H9 (cell line): ENCODE measurements around the gene BRD9. TPM values are rescaled to one million over a fixed set of nuclear protein-coding genes. Genes with fewer than 3 reads are reported as not detected.
A peak's percentile ranks its signal among the peaks of the same experiment; 100 is the strongest.

Experiments used
- DNase-seq: peaks from one replicate; pipeline ENCODE4 v3.0.0-alpha.2; 2017
- H2AFZ ChIP-seq: one replicate; pipeline ENCODE4 v1.6.1; 2013; ENCODE audit warnings: mild to moderate bottlenecking, low read length, control low read depth, moderate library complexity
- H2AK5ac ChIP-seq: 2 replicates; pipeline ENCODE4 v1.6.1; 2013; ENCODE audit warnings: low read length, control low read depth, mixed read lengths; ENCODE audit not compliant: insufficient read length
- H2BK120ac ChIP-seq: one replicate; pipeline ENCODE4 v1.6.1; 2013; ENCODE audit warnings: low read depth, mild to moderate bottlenecking, low read length, control low read depth, inconsistent platforms; ENCODE audit not compliant: poor library complexity, severe bottlenecking
- H2BK12ac ChIP-seq: 2 replicates; pipeline ENCODE4 v1.6.1; 2013; ENCODE audit warnings: low read length, control low read depth, mixed read lengths, low read depth; ENCODE audit not compliant: insufficient read length
- H2BK15ac ChIP-seq: 2 replicates; pipeline ENCODE4 v1.6.1; 2013; ENCODE audit warnings: low read depth, low read length, control low read depth
- H2BK20ac ChIP-seq: one replicate; pipeline ENCODE4 v1.6.1; 2013; ENCODE audit warnings: low read depth, mild to moderate bottlenecking, low read length, control low read depth, inconsistent platforms; ENCODE audit not compliant: poor library complexity, severe bottlenecking
- H2BK5ac ChIP-seq: 2 replicates; pipeline ENCODE4 v1.6.1; 2013; ENCODE audit warnings: low read length, control low read depth, mixed read lengths; ENCODE audit not compliant: insufficient read length
- H3K14ac ChIP-seq: 2 replicates; pipeline ENCODE4 v1.6.1; 2013; ENCODE audit warnings: low read length, control low read depth; ENCODE audit not compliant: insufficient read depth
- H3K18ac ChIP-seq: 2 replicates; pipeline ENCODE4 v1.6.1; 2013; ENCODE audit warnings: low read depth, mild to moderate bottlenecking, mixed read lengths, low read length, control low read depth; ENCODE audit not compliant: insufficient read length
- H3K23ac ChIP-seq: 2 replicates; pipeline ENCODE4 v1.6.1; 2013; ENCODE audit warnings: low read length, control low read depth, mixed read lengths, low read depth; ENCODE audit not compliant: insufficient read length
- H3K23me2 ChIP-seq: 2 replicates; pipeline ENCODE4 v1.6.1; 2013; ENCODE audit warnings: low read depth, mild to moderate bottlenecking, mixed read lengths, low read length, control low read depth; ENCODE audit not compliant: insufficient read length, poor library complexity, severe bottlenecking
- H3K27ac ChIP-seq: 2 replicates; pipeline ENCODE4 v1.5.1; 2013; ENCODE audit warnings: low read length, control low read depth, mixed read lengths, low read depth; ENCODE audit not compliant: insufficient read length
- H3K27me3 ChIP-seq: 2 replicates; pipeline ENCODE4 v1.6.1; 2013; ENCODE audit warnings: low read length, control low read depth, inconsistent platforms; ENCODE audit not compliant: insufficient read depth
- H3K4ac ChIP-seq: 2 replicates; pipeline ENCODE4 v1.6.1; 2013; ENCODE audit warnings: low read depth, mild to moderate bottlenecking, control low read depth, inconsistent platforms, low read length, moderate library complexity
- H3K4me1 ChIP-seq: 2 replicates; pipeline ENCODE4 v1.6.1; 2013; ENCODE audit warnings: low read length, control low read depth, inconsistent platforms; ENCODE audit not compliant: insufficient read depth
- H3K4me2 ChIP-seq: 2 replicates; pipeline ENCODE4 v1.6.1; 2013; ENCODE audit warnings: low read length, control low read depth, mixed read lengths; ENCODE audit not compliant: insufficient read length, insufficient read depth
- H3K56ac ChIP-seq: 2 replicates; pipeline ENCODE4 v1.6.1; 2013; ENCODE audit warnings: low read depth, mild to moderate bottlenecking, mixed read lengths, low read length, control low read depth; ENCODE audit not compliant: insufficient read length
- H3K79me1 ChIP-seq: 2 replicates; pipeline ENCODE4 v1.6.1; 2013; ENCODE audit warnings: low read depth, mild to moderate bottlenecking, moderate library complexity, low read length, control low read depth, inconsistent platforms; ENCODE audit not compliant: insufficient read depth, poor library complexity, severe bottlenecking
- H3K79me2 ChIP-seq: 2 replicates; pipeline ENCODE4 v1.6.1; 2013; ENCODE audit warnings: low read length, control low read depth, inconsistent platforms; ENCODE audit not compliant: insufficient read depth
- H3K9ac ChIP-seq: 2 replicates; pipeline ENCODE4 v1.6.1; 2013; ENCODE audit warnings: low read length, control low read depth, mixed read lengths; ENCODE audit not compliant: insufficient read length; ENCODE audit errors: extremely low read depth
- H3K9me3 ChIP-seq: one replicate; pipeline ENCODE4 v1.6.1; 2013; ENCODE audit warnings: low read depth, low read length, inconsistent platforms; ENCODE audit not compliant: control insufficient read depth
- H3T11ph ChIP-seq: one replicate; pipeline ENCODE4 v1.6.1; 2013; ENCODE audit warnings: mild to moderate bottlenecking, low read length, control low read depth, inconsistent platforms
- H4K20me1 ChIP-seq: one replicate; pipeline ENCODE4 v1.6.1; 2013; ENCODE audit not compliant: control insufficient read depth, insufficient read length, insufficient read depth
- H4K5ac ChIP-seq: 2 replicates; pipeline ENCODE4 v1.6.1; 2013; ENCODE audit warnings: low read depth, mild to moderate bottlenecking, mixed read lengths, low read length, control low read depth; ENCODE audit not compliant: insufficient read length
- H4K8ac ChIP-seq: replicated peaks from 2 replicates; pipeline ENCODE4 v1.6.1; 2013; ENCODE audit warnings: low read length, control low read depth, mixed read lengths, low read depth; ENCODE audit not compliant: insufficient read length
- H4K91ac ChIP-seq: 2 replicates; pipeline ENCODE4 v1.6.1; 2013; ENCODE audit warnings: low read depth, mild to moderate bottlenecking, moderate library complexity, mixed read lengths, low read length, control low read depth; ENCODE audit not compliant: insufficient read length
- H3K27ac Mint-ChIP-seq, 3 experiments: 2 replicates in 2 of 3; 3 replicates in 1 of 3; pipeline ENCODE4 v1.8.0; 2020 to 2021; ENCODE audit warnings: mixed read lengths in 3 of 3, mild to moderate bottlenecking in 1 of 3, moderate library complexity in 1 of 3
- H3K27me3 Mint-ChIP-seq: 2 replicates; pipeline ENCODE4 v1.8.0; 2021; ENCODE audit warnings: low read depth, mild to moderate bottlenecking, moderate library complexity, mixed read lengths
- H3K36me3 Mint-ChIP-seq, 3 experiments: 2 replicates in 2 of 3; 3 replicates in 1 of 3; pipeline ENCODE4 v1.8.0; 2020 to 2021; ENCODE audit warnings: low read depth in 3 of 3, mixed read lengths in 3 of 3; ENCODE audit not compliant: insufficient read depth in 1 of 3
- H3K4me1 Mint-ChIP-seq, 2 experiments: 2 replicates each; pipeline ENCODE4 v1.8.0; 2020; ENCODE audit warnings: mixed read lengths in 2 of 2
- H3K4me3 Mint-ChIP-seq, 2 experiments: 2 replicates in 1 of 2; 3 replicates in 1 of 2; pipeline ENCODE4 v1.8.0; 2020 to 2021; ENCODE audit warnings: mild to moderate bottlenecking in 2 of 2, mixed read lengths in 2 of 2, moderate library complexity in 1 of 2
- H3K9me3 Mint-ChIP-seq, 2 experiments: 2 replicates in 1 of 2; 3 replicates in 1 of 2; pipeline ENCODE4 v1.8.0; 2020; ENCODE audit warnings: mild to moderate bottlenecking in 2 of 2, mixed read lengths in 2 of 2, moderate library complexity in 1 of 2
- CTCF ChIP-seq: fragments of 200-600 bp; sonication (generic); conservative IDR thresholded peaks from 3 replicates; pipeline ENCODE4 v1.8.0; 2021; ENCODE audit warnings: antibody characterized with exemption, mild to moderate bottlenecking
- WGBS: extraction: QIAGEN DNeasy Blood & Tissue Kit; methylation state at CpG from one replicate; pipeline ENCODE4 v1.1.7; 2013; ENCODE audit warnings: missing lambda C conversion rate, low lambda C conversion rate, mixed read lengths; ENCODE audit not compliant: insufficient read length; ENCODE audit errors: extremely low coverage; 5-methylcytosine and 5-hydroxymethylcytosine counted together
- total RNA-seq: library from RNA; stranded (reverse); gene quantifications from 2 replicates; pipeline ENCODE4 v1.2.1, GENCODE V29; 2021

Gene BRD9
- total RNA-seq, 1 experiment from 2014 or later = 70.5 TPM

DNA sequence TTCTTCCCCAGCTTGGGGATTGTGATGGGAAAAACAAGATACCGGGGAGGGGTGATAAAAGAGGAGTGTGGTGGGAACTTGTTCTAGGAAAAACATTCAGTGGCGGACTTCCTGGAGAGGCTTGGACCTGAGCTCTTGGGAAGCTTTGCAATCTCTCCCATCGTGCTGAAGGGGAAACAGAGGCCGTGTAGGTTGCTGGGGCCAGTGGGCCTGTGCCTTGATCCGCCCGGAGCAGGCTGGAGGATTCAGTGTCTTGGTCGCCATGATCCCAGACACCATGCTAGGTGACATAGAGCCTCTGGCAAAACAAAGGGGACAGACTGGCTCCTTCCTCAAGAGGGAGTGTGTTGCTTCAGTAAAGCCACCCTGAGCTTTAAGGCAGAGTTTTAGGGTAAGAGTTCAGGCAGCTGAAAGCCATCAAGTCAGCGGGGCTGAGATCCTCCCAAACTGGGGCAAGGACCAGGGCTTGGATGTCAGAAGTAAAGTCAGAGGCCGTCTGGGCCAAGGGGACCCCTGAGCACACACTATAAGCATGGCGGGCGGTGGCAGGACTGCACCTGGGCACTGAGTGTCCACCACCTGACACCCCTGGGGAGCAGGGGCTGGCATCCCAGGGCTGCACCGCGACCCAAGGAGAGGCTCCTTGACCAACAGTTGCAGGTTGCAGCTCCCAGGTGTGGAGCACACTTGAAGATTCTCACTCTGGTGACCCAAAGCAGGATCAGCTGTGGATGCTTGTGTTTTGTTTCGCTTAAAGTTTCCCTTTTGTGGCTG lies 44.7 kb upstream of the BRD9 start:
- H2BK20ac ChIP-seq = no peak overlapping the region
- TF ChIP-seq CTCF = no peak
- H4K5ac ChIP-seq = no peak overlapping the region
- H4K8ac ChIP-seq = no peak overlapping the region
- H3T11ph ChIP-seq = no peak overlapping the region
- peaks cover 0 to 3% of the 10 kb centered on the region in 2 experiments; a peak in 3 of 5 replicates for H3K9me3 Mint-ChIP-seq
- H3K27me3 Mint-ChIP-seq = peaks cover 25% of the 10 kb centered on the region
- no peaks in the 10 kb centered on the region for H3K79me1 ChIP-seq
- H3K23me2 ChIP-seq = no peaks in the 10 kb centered on the region
- DNase-seq = no peak
- no peak overlapping the region for H3K23ac ChIP-seq
- no peak overlapping the region for H3K14ac ChIP-seq
- WGBS = no CpG with 5 or more reads among the region's 14 CpGs
- H2BK120ac ChIP-seq = no peak overlapping the region
- H3K27me3 ChIP-seq = no peaks in the 10 kb centered on the region
- H3K4me2 ChIP-seq = no peak overlapping the region
- H4K91ac ChIP-seq = no peak overlapping the region
- H3K4me1 Mint-ChIP-seq = no peaks in the 10 kb centered on the region
- H4K20me1 ChIP-seq = no peaks in the 10 kb centered on the region
- H2BK15ac ChIP-seq = no peak overlapping the region
- H3K4me1 ChIP-seq = no peaks in the 10 kb centered on the region
- peak overlapping the region in 1 of 3 experiments; percentile 65; a peak in 1 of 7 replicates for H3K27ac Mint-ChIP-seq
- no peak overlapping the region for H2BK12ac ChIP-seq
- H3K18ac ChIP-seq = no peak overlapping the region
- no peak overlapping the region for H2BK5ac ChIP-seq
- no peak overlapping the region for H3K4ac ChIP-seq
- H3K56ac ChIP-seq = no peak overlapping the region
- H3K9me3 ChIP-seq = no peaks in the 10 kb centered on the region
- H3K36me3 Mint-ChIP-seq = no peaks in the 10 kb centered on the region
- H2AK5ac ChIP-seq = no peak overlapping the region
- no peak overlapping the region for H3K9ac ChIP-seq
- no peak overlapping the region for H3K27ac ChIP-seq
- H2AFZ ChIP-seq = no peak overlapping the region
- H3K4me3 Mint-ChIP-seq = peak overlapping the region in 1 of 2 experiments; percentile 20; a peak in 2 of 5 replicates
- H3K79me2 ChIP-seq = no peaks in the 10 kb centered on the region
